Body of pancreas (tissue), 4 donors: ENCODE results near the gene VNN1. TPM values are rescaled to one million over a fixed set of nuclear protein-coding genes. Genes with fewer than 3 reads are reported as not detected.
"Not testable (repeated sequence)": the region's sequence is repeated elsewhere in the genome, so short reads cannot be mapped to it uniquely, and the experiment has no call there.

Experiments
- ATAC-seq: fragments of 150-250 bp; one replicate; pipeline ENCODE4 v1.9.1; 2016
- DNase-seq, 4 donors: peaks; one replicate each; pipeline ENCODE4 v3.0.0-alpha.2; 2019
- H3K27ac ChIP-seq, 4 donors: fragments of 200-600 bp; sonication (generic); 1 replicate in 3 of 4; 2 replicates in 1 of 4; pipeline versions ENCODE4 v1.5.1 to v1.6.1; 2016 to 2019; ENCODE audit warnings: mild to moderate bottlenecking in 1 of 4, mixed read lengths in 1 of 4, moderate library complexity in 1 of 4
- H3K27me3 ChIP-seq, 2 donors: fragments of 200-600 bp; sonication (generic); one replicate each; pipeline ENCODE4 v1.6.0; 2016; ENCODE audit warnings: mild to moderate bottlenecking in 1 of 2
- H3K36me3 ChIP-seq, 2 donors: fragments of 200-600 bp; sonication (generic); replicated peaks in 1 of 2; 2 replicates each; pipeline ENCODE4 v1.5.1; 2016; ENCODE audit warnings: low read depth in 2 of 2; ENCODE audit not compliant: insufficient read depth in 1 of 2
- H3K4me1 ChIP-seq: fragments of 200-600 bp; sonication (generic); one replicate; pipeline ENCODE4 v1.6.0; 2016
- H3K4me3 ChIP-seq, 2 donors: fragments of 200-600 bp; sonication (generic); 1 replicate in 1 of 2; 2 replicates in 1 of 2; pipeline ENCODE4 v1.5.1; 2016 to 2019
- H3K9me3 ChIP-seq, 3 donors: fragments of 200-600 bp; sonication (generic); 1 replicate in 2 of 3; 2 replicates in 1 of 3; pipeline ENCODE4 v1.5.1; 2016
- CTCF ChIP-seq, 7 experiments: fragments of 450-650 bp in 4 of 7; fragments of 200-600 bp in 3 of 7; sonication (generic) in 3 of 7; IDR thresholded peaks; one replicate each; pipeline ENCODE4 v1.5.1; 2016 to 2019; ENCODE audit warnings: antibody characterized with exemption in 7 of 7
- POLR2A ChIP-seq, 3 donors: fragments of 450-650 bp; IDR thresholded peaks; one replicate each; pipeline ENCODE4 v1.6.1; 2016; ENCODE audit warnings: antibody characterized with exemption in 3 of 3, mild to moderate bottlenecking in 2 of 3
- WGBS, 2 donors: methylation state at CpG; one replicate each; pipeline ENCODE4 v1.1.5; 2017; 5-methylcytosine and 5-hydroxymethylcytosine counted together
- intact Hi-C: fragments of 100-400 bp; cut with DNase I; formaldehyde crosslinking; loops from one replicate; pipeline ENCODE4 v1.15.1; 2023
- total RNA-seq, 2 donors: library from RNA; depleted of rRNA; stranded (reverse); fragments of >200 nt; gene quantifications; one replicate each; pipeline ENCODE4 v1.1.0, GENCODE V29; 2016

The VNN1 gene
- total RNA-seq, 2 donors from 2014 or later, result 1.3 TPM; not detected in 1

- ATAC-seq, result no peak
- Histone ChIP-seq H3K27ac (no peak overlapping the region), H3K36me3 (no peaks in the 10 kb centered on the region), H3K27me3 (no peaks in the 10 kb centered on the region), H3K4me1 (no peaks in the 10 kb centered on the region), H3K9me3 (no peaks in the 10 kb centered on the region), H3K4me3 (no peak overlapping the region)
- TF ChIP-seq CTCF (IDR thresholded peaks at IDR 0.05) (no peak), POLR2A (IDR thresholded peaks at IDR 0.05) (no peak)
- no peak for DNase-seq
- intact Hi-C loops, result no loop called here
Measured at GRCh38 chr6:132708002-132708401, 5.9 kb downstream of the VNN1 start.

- H3K4me3 ChIP-seq, H3K9me3 ChIP-seq, H3K4me1 ChIP-seq, H3K27me3 ChIP-seq, H3K27ac ChIP-seq, H3K36me3 ChIP-seq, ATAC-seq, intact Hi-C loops, DNase-seq: not testable (repeated sequence)
- WGBS, 2 donors, result 68 to 78% methylated on average over 4 of the region's 4 CpGs
Measured at GRCh38 chr6:132706756-132707155, 7.1 kb downstream of the VNN1 start.

GRCh38 chr6:132703936-132704335, 9.9 kb downstream of the VNN1 start:
- H3K4me3 ChIP-seq, result no peak overlapping the region
- TF ChIP-seq CTCF (IDR thresholded peaks at IDR 0.05) (no peak), POLR2A (IDR thresholded peaks at IDR 0.05) (no peak)
- ATAC-seq (no peak), DNase-seq (no peak)
- intact Hi-C loops, result no loop called here
- no peaks in the 10 kb centered on the region for H3K36me3 ChIP-seq
- no peak overlapping the region for H3K27ac ChIP-seq
- no peaks in the 10 kb centered on the region for H3K9me3 ChIP-seq
- H3K4me1 ChIP-seq, result no peaks in the 10 kb centered on the region
- H3K27me3 ChIP-seq, result no peaks in the 10 kb centered on the region

- Histone ChIP-seq H3K4me3 (no peak overlapping the region), H3K27ac (no peak overlapping the region), H3K9me3 (no peaks in the 10 kb centered on the region), H3K36me3 (no peaks in the 10 kb centered on the region), H3K27me3 (no peaks in the 10 kb centered on the region), H3K4me1 (no peaks in the 10 kb centered on the region)
- intact Hi-C loops, result no loop called here
- ATAC-seq (no peak), DNase-seq (no peak)
- 0 to 33% methylated on average over 1 of the region's 1 CpG for WGBS, 2 donors
- TF ChIP-seq CTCF (IDR thresholded peaks at IDR 0.05) (no peak), POLR2A (IDR thresholded peaks at IDR 0.05) (no peak)
Measured at GRCh38 chr6:132698608-132699007, 15.2 kb downstream of the VNN1 start.

GRCh38 chr6:132695773-132696172, 18.1 kb downstream of the VNN1 start:
- H3K4me3 ChIP-seq, result no peak overlapping the region
- ATAC-seq (no peak), DNase-seq (no peak)
- no peak overlapping the region for H3K27ac ChIP-seq
- intact Hi-C loops, result no loop called here
- H3K9me3 ChIP-seq, result no peaks in the 10 kb centered on the region
- H3K36me3 ChIP-seq, result no peaks in the 10 kb centered on the region
- H3K4me1 ChIP-seq, result peaks cover 10% of the 10 kb centered on the region
- WGBS, 2 donors, result 34 to 41% methylated on average over 1 of the region's 1 CpG
- no peak for TF ChIP-seq POLR2A (IDR thresholded peaks at IDR 0.05)
- no peak for TF ChIP-seq CTCF (IDR thresholded peaks at IDR 0.05)
- no peaks in the 10 kb centered on the region for H3K27me3 ChIP-seq
